ENCODE measurements around the gene ZNF496.

Gene ZNF496

DNA sequence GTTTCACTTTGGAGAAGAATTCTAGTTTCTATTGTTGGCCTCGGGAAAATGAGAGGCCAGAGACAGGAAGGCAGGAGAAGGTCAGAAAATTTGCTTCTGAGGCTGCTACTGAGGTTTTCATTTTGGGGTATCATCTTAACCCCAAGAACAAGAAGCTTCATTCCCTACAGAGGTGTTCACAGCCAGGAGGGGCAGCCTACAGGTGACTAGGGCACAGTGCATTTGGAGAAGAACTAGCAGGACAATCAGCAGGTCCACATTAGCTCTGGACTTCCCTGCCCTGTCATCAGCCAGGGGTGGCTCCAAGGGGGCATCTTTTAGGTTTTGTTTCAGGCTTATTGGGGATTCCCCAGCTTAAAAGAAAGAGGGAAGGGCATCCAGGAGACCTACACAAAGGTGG is 12.1 kb upstream of the ZNF496 start:
- TF ChIP-seq, protein P1, sequence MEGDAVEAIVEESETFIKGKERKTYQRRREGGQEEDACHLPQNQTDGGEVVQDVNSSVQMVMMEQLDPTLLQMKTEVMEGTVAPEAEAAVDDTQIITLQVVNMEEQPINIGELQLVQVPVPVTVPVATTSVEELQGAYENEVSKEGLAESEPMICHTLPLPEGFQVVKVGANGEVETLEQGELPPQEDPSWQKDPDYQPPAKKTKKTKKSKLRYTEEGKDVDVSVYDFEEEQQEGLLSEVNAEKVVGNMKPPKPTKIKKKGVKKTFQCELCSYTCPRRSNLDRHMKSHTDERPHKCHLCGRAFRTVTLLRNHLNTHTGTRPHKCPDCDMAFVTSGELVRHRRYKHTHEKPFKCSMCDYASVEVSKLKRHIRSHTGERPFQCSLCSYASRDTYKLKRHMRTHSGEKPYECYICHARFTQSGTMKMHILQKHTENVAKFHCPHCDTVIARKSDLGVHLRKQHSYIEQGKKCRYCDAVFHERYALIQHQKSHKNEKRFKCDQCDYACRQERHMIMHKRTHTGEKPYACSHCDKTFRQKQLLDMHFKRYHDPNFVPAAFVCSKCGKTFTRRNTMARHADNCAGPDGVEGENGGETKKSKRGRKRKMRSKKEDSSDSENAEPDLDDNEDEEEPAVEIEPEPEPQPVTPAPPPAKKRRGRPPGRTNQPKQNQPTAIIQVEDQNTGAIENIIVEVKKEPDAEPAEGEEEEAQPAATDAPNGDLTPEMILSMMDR (IDR thresholded peaks at IDR 0.05; ENCODE audit: extremely low read depth, insufficient read depth, missing control alignments): no peak

DNA sequence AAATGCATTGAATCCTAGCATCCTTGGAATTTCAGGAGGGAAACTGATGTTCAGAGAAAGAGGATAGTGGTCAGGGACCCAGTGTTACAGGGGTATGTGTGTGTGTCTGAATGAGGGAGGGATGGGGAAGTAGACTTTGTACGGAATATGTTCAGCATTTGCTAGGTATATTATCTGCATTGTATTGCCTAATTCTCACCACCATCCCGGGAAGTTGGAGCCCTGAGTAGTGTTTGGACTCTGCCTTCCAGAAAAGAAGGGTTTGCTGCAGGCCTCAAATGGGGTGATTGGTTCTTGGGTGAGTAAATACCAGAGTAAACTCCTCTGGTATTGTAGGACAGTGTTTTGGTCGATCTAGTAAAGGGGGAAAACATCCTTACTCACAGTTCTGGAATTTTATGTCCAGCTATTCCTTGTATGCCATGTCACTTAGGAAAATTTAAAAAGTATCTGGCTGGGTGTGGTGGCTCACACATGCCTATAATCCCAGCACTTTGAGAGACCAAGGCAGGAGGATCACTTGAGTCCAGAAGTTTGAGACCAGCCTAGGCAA is 7.1 kb upstream of the ZNF496 start:
- in situ Hi-C loops (cut with MboI; ENCODE audit: low pct_unique_long_range_greater_than_20kb, low sequenced_read_pairs, unreplicated experiment): no loop called here
- no peak for DNase-seq (ENCODE audit: low spot score)
- TF ChIP-seq, protein P1 (IDR thresholded peaks at IDR 0.05; ENCODE audit: extremely low read depth, insufficient read depth, missing control alignments): no peak

More for the DNA sequence above, 12.1 kb upstream of the ZNF496 start:
- in situ Hi-C loops (cut with MboI; ENCODE audit: low pct_unique_long_range_greater_than_20kb, low sequenced_read_pairs, unreplicated experiment): no loop called here
- no peak for DNase-seq (ENCODE audit: low spot score)

- TF ChIP-seq, protein P1 (IDR thresholded peaks at IDR 0.05; ENCODE audit: extremely low read depth, insufficient read depth, missing control alignments): no peak
- no peak for DNase-seq (ENCODE audit: low spot score)
- in situ Hi-C loops (cut with MboI; ENCODE audit: low pct_unique_long_range_greater_than_20kb, low sequenced_read_pairs, unreplicated experiment): no loop called here
Observed at GRCh38 chr1:247337961-247338360, 6.3 kb upstream of the ZNF496 start.

GRCh38 chr1:247337250-247337746 is 5.6 kb upstream of the ZNF496 start:
- in situ Hi-C loops (cut with MboI; ENCODE audit: low pct_unique_long_range_greater_than_20kb, low sequenced_read_pairs, unreplicated experiment): no loop called here
- TF ChIP-seq, protein P1 (IDR thresholded peaks at IDR 0.05; ENCODE audit: extremely low read depth, insufficient read depth, missing control alignments): no peak
- DNase-seq (ENCODE audit: low spot score): no peak

GRCh38 chr1:247336390-247336789 is 4.7 kb upstream of the ZNF496 start:
- no peak for DNase-seq (ENCODE audit: low spot score)
- TF ChIP-seq, protein P1 (IDR thresholded peaks at IDR 0.05; ENCODE audit: extremely low read depth, insufficient read depth, missing control alignments): no peak
- in situ Hi-C loops (cut with MboI; ENCODE audit: low pct_unique_long_range_greater_than_20kb, low sequenced_read_pairs, unreplicated experiment): no loop called here

GRCh38 chr1:247335882-247336281 is 4.2 kb upstream of the ZNF496 start:
- no peak for DNase-seq (ENCODE audit: low spot score)
- in situ Hi-C loops (cut with MboI; ENCODE audit: low pct_unique_long_range_greater_than_20kb, low sequenced_read_pairs, unreplicated experiment): no loop called here
- TF ChIP-seq, protein P1 (IDR thresholded peaks at IDR 0.05; ENCODE audit: extremely low read depth, insufficient read depth, missing control alignments): no peak

All from GM13977 (cell line).